ENCODE measurements around the gene IRAK3.

The IRAK3 gene, protein sequence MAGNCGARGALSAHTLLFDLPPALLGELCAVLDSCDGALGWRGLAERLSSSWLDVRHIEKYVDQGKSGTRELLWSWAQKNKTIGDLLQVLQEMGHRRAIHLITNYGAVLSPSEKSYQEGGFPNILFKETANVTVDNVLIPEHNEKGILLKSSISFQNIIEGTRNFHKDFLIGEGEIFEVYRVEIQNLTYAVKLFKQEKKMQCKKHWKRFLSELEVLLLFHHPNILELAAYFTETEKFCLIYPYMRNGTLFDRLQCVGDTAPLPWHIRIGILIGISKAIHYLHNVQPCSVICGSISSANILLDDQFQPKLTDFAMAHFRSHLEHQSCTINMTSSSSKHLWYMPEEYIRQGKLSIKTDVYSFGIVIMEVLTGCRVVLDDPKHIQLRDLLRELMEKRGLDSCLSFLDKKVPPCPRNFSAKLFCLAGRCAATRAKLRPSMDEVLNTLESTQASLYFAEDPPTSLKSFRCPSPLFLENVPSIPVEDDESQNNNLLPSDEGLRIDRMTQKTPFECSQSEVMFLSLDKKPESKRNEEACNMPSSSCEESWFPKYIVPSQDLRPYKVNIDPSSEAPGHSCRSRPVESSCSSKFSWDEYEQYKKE

DNA sequence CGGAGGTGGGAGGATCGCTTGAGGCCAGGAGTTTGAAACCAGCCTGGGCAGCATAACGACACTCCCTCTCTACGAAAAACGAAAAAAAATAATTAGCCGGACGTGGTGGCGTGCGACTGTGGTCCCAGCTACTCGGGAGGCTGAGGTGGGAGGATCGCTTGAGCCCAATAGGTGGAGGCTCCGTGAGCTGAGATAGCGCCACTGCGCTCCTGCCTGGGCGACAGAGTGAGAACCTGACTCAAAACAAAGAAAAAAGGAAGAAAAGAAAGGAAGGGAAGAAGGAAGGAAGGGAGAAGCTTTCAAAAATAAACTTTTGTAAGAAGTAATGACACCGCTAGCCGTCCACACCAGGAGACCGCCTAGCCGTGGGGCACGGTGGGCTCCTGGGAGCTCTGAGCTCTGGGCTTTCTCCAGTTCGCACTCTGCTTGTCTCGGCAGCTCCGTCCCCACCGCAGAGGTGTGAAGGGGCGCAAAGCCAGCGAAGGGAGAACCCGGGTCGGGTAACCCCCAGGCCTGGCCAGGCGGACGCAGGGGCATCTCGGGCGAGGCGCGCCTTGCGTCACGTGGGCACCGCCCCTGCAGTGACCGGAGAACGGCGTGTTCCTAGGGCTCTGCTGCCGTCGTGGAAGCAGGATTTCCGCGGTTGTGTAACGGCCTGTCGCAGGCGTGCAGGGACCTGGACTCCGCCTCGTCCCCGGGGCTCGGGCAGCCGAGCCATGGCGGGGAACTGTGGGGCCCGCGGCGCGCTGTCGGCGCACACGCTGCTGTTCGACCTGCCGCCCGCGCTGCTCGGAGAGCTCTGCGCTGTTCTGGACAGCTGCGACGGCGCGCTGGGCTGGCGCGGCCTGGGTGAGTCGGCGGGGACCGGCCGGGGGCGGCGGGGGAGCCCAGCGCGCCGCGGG lies at the start of gene IRAK3:
IRAK3 (plus strand) TSS at position 631 of the 902 bp plus-strand sequence; CDS start at position 717, 86 bp downstream.
- peak; percentile 22 for DNase-seq (ENCODE audit: extremely low spot score, insufficient read length, low read depth)
- no peak for FAIRE-seq

GRCh38 chr12:66139328-66139727 lies 49.7 kb upstream of the IRAK3 start:
- no peak for FAIRE-seq
- DNase-seq (ENCODE audit: extremely low spot score, insufficient read length, low read depth): no peak

GRCh38 chr12:66140731-66141130 lies 48.3 kb upstream of the IRAK3 start:
- DNase-seq (ENCODE audit: extremely low spot score, insufficient read length, low read depth) (no peak), FAIRE-seq (no peak)

- no peak for FAIRE-seq
- DNase-seq (ENCODE audit: extremely low spot score, insufficient read length, low read depth): no peak
These were observed 47.7 kb upstream of the IRAK3 start for GRCh38 chr12:66141299-66141698.

DNA sequence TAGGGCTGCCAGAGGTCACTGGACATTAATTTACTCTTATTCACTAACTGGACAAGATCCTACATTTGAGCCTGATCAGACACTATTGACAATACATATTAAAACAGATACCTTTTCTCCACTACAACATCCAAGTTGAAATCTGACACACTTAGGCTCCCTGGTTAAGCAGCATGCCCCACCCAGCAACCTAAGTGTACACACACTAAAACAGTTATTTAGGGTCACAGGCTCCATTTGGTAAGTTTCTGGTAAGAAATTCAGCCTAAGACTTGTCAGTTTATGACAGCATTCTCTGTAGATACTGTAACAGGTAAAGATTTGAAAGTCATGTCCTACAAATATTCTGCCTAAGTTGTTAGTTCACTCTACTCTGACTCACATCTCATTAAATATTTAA lies 46.2 kb upstream of the IRAK3 start:
- no peak for FAIRE-seq
- DNase-seq (ENCODE audit: extremely low spot score, insufficient read length, low read depth): no peak

DNA sequence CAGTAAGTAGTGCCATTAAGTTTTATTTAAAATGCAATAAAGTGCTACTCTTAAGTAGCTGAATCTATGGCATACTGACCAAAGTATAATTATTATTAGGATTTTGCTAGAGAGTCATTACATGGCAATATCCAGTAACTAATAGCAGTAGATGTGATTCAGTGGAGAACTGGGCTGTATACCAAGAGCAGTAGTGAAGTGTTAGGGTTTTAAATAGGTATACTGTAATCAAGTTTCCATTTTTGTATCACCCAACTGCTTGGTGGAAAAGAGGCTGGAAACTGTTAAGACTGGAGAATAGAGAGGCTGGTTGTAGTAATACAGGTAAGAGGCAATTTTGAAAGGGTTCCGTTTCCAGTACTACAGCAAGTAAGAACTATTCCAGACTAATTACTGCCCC lies 45.1 kb upstream of the IRAK3 start:
- no peak for FAIRE-seq

GRCh38 chr12:66144791-66145754 lies 43.9 kb upstream of the IRAK3 start:
- FAIRE-seq (no peak), DNase-seq (ENCODE audit: extremely low spot score, insufficient read length, low read depth) (no peak)

More for the DNA sequence above, 45.1 kb upstream of the IRAK3 start:
- no peak for DNase-seq (ENCODE audit: extremely low spot score, insufficient read length, low read depth)

- FAIRE-seq (no peak), DNase-seq (ENCODE audit: extremely low spot score, insufficient read length, low read depth) (no peak)
These were observed 39.2 kb upstream of the IRAK3 start for GRCh38 chr12:66149702-66150398.

DNA sequence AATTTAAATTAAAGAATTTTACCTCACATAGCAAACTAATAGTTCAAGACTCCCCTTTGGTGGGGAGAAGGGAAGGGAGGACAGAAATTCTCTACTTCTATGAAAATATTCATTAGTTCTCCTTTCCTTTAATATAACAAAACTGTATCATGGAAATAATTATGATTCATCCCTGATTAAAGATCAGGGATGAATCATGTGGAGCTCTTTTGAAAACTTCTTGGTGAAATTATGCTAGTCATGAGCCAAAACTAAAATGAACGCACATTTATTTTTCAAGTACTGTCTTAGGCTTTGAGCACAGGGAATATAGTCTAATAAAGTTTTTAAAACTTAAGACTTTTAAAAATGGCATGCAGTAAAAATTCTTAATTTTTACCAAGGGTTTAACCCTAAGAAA lies 36.3 kb upstream of the IRAK3 start:
- DNase-seq (ENCODE audit: extremely low spot score, insufficient read length, low read depth): no peak
- no peak for FAIRE-seq

DNA sequence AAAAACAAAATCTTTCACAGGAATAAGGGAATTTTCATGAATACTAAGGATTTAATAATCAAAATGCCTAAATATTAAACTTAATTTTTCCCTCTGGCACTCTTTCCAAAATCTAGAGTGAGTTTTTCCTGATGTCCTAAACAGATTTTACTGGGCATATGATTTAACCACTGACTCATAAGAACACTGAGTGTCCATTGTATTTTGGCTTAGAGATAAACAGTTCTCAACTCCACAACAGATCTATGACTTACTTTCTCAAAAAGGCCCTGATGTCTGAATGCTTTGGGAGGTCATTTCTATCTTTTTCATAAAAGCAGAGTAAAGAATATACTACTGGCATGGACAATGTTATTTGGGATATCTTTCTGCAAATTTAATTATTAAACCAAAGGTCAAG lies 34.2 kb upstream of the IRAK3 start:
- no peak for DNase-seq (ENCODE audit: extremely low spot score, insufficient read length, low read depth)
- no peak for FAIRE-seq

GRCh38 chr12:66156654-66157053 lies 32.4 kb upstream of the IRAK3 start:
- FAIRE-seq: peak; percentile 5

DNA sequence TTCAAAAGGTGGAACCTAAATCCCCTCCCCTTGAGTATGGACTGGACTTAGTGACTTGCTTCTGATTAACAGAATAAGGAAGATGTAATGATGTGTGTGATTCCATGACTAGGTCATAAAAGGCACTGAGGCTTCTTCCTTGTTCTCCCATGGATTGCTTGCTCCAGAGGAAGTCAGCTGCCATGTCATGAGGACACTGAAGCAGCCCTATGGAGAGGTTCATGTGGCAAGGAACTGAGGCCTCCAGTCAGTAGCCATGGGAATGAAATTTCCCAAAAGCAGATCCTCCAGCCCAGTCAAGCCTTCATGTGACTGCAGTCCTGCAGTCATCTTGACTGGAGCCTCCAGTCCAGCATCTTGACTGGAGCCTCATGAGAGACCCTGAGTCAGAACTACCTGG lies 29.9 kb upstream of the IRAK3 start:
- no peak for DNase-seq (ENCODE audit: extremely low spot score, insufficient read length, low read depth)
- FAIRE-seq: no peak

More at GRCh38 chr12:66156654-66157053, 32.4 kb upstream of the IRAK3 start:
- no peak for DNase-seq (ENCODE audit: extremely low spot score, insufficient read length, low read depth)

DNA sequence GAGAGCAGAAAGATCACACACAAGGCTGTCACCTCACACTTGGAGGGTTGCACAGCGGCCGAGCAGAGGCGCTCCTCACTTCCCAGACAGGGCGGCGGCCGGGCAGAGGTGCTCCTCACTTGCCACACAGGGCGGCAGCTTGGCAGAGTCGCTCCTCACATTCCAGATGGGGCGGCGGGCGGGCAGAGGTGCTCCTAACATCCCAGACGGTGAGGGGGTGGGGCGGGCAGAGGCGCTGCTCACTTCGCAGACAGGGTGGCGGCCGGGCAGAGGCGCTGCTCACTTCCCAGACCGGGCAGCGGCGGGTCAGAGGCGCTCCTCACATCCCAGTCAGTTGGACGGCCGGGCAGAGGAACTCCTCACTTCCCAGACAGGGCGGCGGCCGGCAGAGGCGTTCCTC lies 28.3 kb upstream of the IRAK3 start:
- no peak for FAIRE-seq
- DNase-seq (ENCODE audit: extremely low spot score, insufficient read length, low read depth): no peak

GRCh38 chr12:66162701-66163100 lies 26.3 kb upstream of the IRAK3 start:
- FAIRE-seq (no peak), DNase-seq (ENCODE audit: extremely low spot score, insufficient read length, low read depth) (no peak)

GRCh38 chr12:66163289-66163688 lies 25.7 kb upstream of the IRAK3 start:
- DNase-seq (ENCODE audit: extremely low spot score, insufficient read length, low read depth): no peak
- FAIRE-seq: no peak

DNA sequence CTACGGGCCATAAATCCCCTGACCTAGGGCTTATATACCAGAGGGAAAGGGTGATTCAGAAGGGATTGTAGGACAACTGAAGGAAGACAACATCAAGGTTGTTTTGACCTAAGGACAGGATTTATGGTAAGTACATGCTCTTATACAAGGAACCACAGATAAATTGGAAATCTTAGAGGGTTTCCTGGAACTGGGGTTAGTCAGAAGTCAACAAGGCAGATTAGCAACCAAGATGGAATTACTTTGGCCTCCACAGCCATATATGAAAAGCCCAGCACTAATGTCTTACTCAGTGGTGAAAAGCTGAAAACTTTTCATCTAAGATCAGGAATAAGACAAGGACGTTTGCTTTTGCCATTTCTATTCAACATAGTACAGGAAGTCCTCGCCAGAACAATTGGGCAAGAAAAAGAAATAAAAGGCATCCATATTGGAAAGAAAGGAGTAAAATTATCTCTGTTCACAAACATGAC lies 24.6 kb upstream of the IRAK3 start:
- DNase-seq (ENCODE audit: extremely low spot score, insufficient read length, low read depth) (no peak), FAIRE-seq (no peak)

DNA sequence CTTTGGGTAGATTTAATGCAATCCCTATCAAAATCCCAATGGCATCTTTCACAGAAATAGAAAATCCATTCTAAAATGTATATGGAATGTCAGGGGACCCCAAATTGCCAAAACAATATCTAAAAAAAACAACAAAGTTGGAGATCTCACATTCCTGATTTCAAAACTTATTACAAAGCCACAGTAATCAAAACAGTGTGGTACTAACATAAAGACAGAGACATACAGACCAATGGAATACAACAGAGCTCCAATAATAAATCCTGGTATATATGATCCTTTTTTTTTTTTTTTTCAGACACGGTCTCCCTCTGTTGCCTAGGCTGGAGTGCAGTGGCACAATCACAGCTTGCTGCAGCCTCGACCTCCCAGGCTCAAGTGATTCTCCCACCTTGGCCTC lies 23.9 kb upstream of the IRAK3 start:
- no peak for DNase-seq (ENCODE audit: extremely low spot score, insufficient read length, low read depth)
- no peak for FAIRE-seq

DNA sequence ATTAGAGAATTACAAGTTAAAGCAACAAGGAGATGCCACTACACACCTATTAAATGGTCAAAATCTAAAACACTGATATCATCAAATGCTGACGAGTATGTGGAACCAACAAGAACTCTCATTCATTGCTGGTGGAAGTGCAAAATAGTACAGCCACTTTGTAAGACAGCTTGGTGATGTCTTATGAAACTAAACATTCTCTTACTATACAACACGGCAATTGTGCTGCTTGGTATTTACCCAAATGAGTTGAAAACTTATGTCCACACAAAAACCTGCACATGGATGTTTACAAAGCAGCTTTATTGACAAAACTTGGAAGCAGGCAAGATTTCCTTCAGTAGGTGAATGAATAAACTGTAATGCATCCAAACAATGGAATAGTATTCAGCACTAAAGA lies 22.5 kb upstream of the IRAK3 start:
- FAIRE-seq (no peak), DNase-seq (ENCODE audit: extremely low spot score, insufficient read length, low read depth) (no peak)

GRCh38 chr12:66168410-66168809 lies 20.6 kb upstream of the IRAK3 start:
- FAIRE-seq: peak; percentile 18
- no peak for DNase-seq (ENCODE audit: extremely low spot score, insufficient read length, low read depth)
